ENCODE data around the gene LTO1. TPM values are rescaled to one million over a fixed set of nuclear protein-coding genes. Genes with fewer than 3 reads are reported as not detected.

LTO1 gene
- total and polyA plus RNA-seq, 2 of the 13 experiments (the other 11 are each of a cell fraction or from before 2014, with no cell fraction given): 11.8 to 15.0 TPM

DNA sequence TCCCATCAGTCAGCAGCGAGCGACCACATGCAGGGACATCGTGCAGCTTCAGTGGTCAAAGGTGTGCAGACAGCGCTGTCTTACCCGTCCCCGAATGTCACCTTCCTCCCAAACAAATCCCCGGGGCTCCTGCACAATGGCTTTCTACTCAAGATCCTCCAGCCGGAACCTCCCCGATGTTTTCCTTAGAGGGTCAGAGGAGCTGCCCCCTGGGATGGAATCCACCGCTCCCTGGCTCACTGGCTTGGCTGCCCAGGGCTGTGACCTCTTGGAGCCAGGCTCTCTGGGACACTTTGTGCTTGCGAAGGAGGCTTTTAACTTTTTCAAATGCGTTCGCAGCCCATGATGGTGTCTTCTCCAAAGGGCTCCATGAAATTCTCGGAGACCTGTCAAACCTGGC, 46.0 kb upstream of the LTO1 start:
- in situ Hi-C loops (cut with HindIII; ENCODE audit: extremely low pct_ligation_motif_present, low pct_unique_long_range_greater_than_20kb) (loop anchor here (5.0 kb wide), 1 partner anchor 76 kb away; no protein-coding TSS in a partner anchor), intact Hi-C loops (cut with micrococcal nuclease; ENCODE audit: unreplicated experiment) (loop anchor here (5.0 kb wide), 1 partner anchor 81 kb away; no protein-coding TSS in a partner anchor)
- ATAC-seq (no peak), DNase-seq (ENCODE audit: low spot score) (no peak), FAIRE-seq (no peak)
- TF ChIP-seq CCAR2 (optimal IDR thresholded peaks at IDR 0.05; ENCODE audit: low read depth, low read length) (no peak), NONO (IDR thresholded peaks at IDR 0.05) (no peak), NONO (CRISPR knock-in tag; conservative IDR thresholded peaks at IDR 0.05) (no peak)
- no peaks in the 10 kb centered on the region for H3K79me2 ChIP-seq (ENCODE audit: insufficient read depth, low read length)
- POLR2A ChIA-PET: no interaction called here
- H3K27me3 ChIP-seq (ENCODE audit: control insufficient read depth in 1 of 2, insufficient read depth in 2 of 2, low read length in 2 of 2): peaks cover 4 to 59% of the 10 kb centered on the region in 2 experiments
- H3K27ac ChIP-seq (ENCODE audit: extremely low read length, insufficient read depth, low read length): no peak overlapping the region
- no peak overlapping the region for H3K4me2 ChIP-seq (ENCODE audit: low read depth, low read length)
- no peaks in the 10 kb centered on the region for H4K20me1 ChIP-seq (ENCODE audit: insufficient read depth, low read length)
- BruUV-seq (replicated peaks): no TSS peak
- H3K4me1 ChIP-seq (ENCODE audit: insufficient read depth, low read length): no peaks in the 10 kb centered on the region
- H3K9ac ChIP-seq (ENCODE audit: insufficient read depth, low read depth, low read length): no peak overlapping the region
- H3K9me3 ChIP-seq (ENCODE audit: low read length): no peaks in the 10 kb centered on the region
- no peaks in the 10 kb centered on the region for H3K36me3 ChIP-seq (replicated peaks in 1 of 2; ENCODE audit: control insufficient read depth in 1 of 2, insufficient read depth in 2 of 2, low read length in 2 of 2)
- 31% methylated on average over 7 of the region's 14 CpGs for WGBS (ENCODE audit: low lambda C conversion rate)
- CTCF ChIA-PET (ENCODE audit: low intra/inter-chr PET ratio, low total read pairs): interaction anchor here (1.3 kb wide), 1 partner anchor 81 kb away, joined by 3 read pairs; no protein-coding TSS in a partner anchor
- H3K4me3 ChIP-seq (replicated peaks in 1 of 3; ENCODE audit: insufficient read depth in 1 of 3, low read depth in 2 of 3, low read length in 3 of 3): no peak overlapping the region
- no peak overlapping the region for H2AFZ ChIP-seq (ENCODE audit: low read length)

DNA sequence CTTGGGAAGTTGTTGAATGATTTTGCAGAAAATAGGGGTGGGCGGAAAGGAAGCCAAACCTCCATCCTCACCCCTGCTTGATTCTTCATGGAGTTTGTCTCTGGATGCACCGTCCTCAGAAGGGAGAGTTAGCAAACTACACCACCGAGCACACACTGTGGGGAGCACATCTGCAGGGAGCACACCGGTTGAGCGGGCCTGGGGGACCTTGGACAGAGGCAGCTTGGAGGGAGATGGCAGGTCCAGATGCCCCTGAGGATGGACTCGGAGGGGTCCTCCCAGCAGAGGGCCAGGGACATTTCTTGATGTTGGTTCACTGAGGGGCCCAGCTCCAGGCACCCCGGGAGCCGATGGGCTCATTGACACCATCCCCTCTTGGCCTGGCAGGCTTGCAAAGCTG, 43.8 kb upstream of the LTO1 start:
- Histone ChIP-seq H3K27me3 (ENCODE audit: control insufficient read depth in 1 of 2, insufficient read depth in 2 of 2, low read length in 2 of 2) (peaks cover 2 to 54% of the 10 kb centered on the region in 2 experiments; a peak in 4 of 5 replicates), H3K9ac (ENCODE audit: insufficient read depth, low read depth, low read length) (no peak overlapping the region), H3K4me1 (ENCODE audit: insufficient read depth, low read length) (no peaks in the 10 kb centered on the region), H3K36me3 (replicated peaks in 1 of 2; ENCODE audit: control insufficient read depth in 1 of 2, insufficient read depth in 2 of 2, low read length in 2 of 2) (no peaks in the 10 kb centered on the region), H3K9me3 (ENCODE audit: low read length) (no peaks in the 10 kb centered on the region), H3K4me3 (replicated peaks in 1 of 3; ENCODE audit: insufficient read depth in 1 of 3, low read depth in 2 of 3, low read length in 3 of 3) (no peak overlapping the region), H3K4me2 (ENCODE audit: low read depth, low read length) (no peak overlapping the region), H2AFZ (ENCODE audit: low read length) (no peak overlapping the region), H3K79me2 (ENCODE audit: insufficient read depth, low read length) (no peaks in the 10 kb centered on the region), H4K20me1 (ENCODE audit: insufficient read depth, low read length) (no peaks in the 10 kb centered on the region), H3K27ac (ENCODE audit: extremely low read length, insufficient read depth, low read length) (no peak overlapping the region)
- in situ Hi-C loops (cut with HindIII; ENCODE audit: extremely low pct_ligation_motif_present, low pct_unique_long_range_greater_than_20kb): loop anchor here (10.0 kb wide), 1 partner anchor 476 kb away; no protein-coding TSS in a partner anchor
- intact Hi-C loops (cut with micrococcal nuclease; ENCODE audit: unreplicated experiment): no loop called here
- POLR2A ChIA-PET: interaction anchor here (1.1 kb wide), 1 partner anchor 10 kb away, joined by 5 read pairs; no protein-coding TSS in a partner anchor
- DNase-seq (ENCODE audit: low spot score): no peak
- no TSS peak for BruUV-seq (replicated peaks)
- CTCF ChIA-PET (ENCODE audit: low intra/inter-chr PET ratio, low total read pairs): interaction anchor here (2.0 to 2.1 kb wide), 2 partner anchors 34 to 83 kb away, joined by 8 to 9 read pairs; no protein-coding TSS in a partner anchor
- 25% methylated on average over 2 of the region's 8 CpGs for WGBS (ENCODE audit: low lambda C conversion rate)
- TF ChIP-seq, protein P1, sequence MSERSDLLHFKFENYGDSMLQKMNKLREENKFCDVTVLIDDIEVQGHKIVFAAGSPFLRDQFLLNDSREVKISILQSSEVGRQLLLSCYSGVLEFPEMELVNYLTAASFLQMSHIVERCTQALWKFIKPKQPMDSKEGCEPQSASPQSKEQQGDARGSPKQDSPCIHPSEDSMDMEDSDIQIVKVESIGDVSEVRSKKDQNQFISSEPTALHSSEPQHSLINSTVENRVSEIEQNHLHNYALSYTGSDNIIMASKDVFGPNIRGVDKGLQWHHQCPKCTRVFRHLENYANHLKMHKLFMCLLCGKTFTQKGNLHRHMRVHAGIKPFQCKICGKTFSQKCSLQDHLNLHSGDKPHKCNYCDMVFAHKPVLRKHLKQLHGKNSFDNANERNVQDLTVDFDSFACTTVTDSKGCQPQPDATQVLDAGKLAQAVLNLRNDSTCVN (CRISPR knock-in tag; IDR thresholded peaks at IDR 0.05; ENCODE audit: borderline replicate concordance): no peak
- TF ChIP-seq ZNF263 (CRISPR knock-in tag; IDR thresholded peaks at IDR 0.05): peak; percentile 73
- no peak for FAIRE-seq
- ATAC-seq: no peak

Measured in HepG2 (cell line).